ENCODE results near the gene PLEKHM3. TPM values are rescaled to one million over a fixed set of nuclear protein-coding genes. Genes with fewer than 3 reads are reported as not detected.

The PLEKHM3 gene
- total and polyA plus RNA-seq, 2 of the 13 experiments (the other 11 are each of a cell fraction or from before 2014, with no cell fraction given), result 4.5 to 4.7 TPM

GRCh38 chr2:207819839-207820784 lies 205.2 kb downstream of the PLEKHM3 start (continued):
- TF ChIP-seq ZNF512 (CRISPR knock-in tag; IDR thresholded peaks at IDR 0.05) (no peak), CCDC6 (CRISPR knock-in tag; IDR thresholded peaks at IDR 0.05) (no peak; the same call in 1 of the 2 replicates), SRSF4 (IDR thresholded peaks at IDR 0.05; ENCODE audit: low read depth, low read length, poor library complexity, severe bottlenecking) (no peak), MBD4 (IDR thresholded peaks at IDR 0.05; ENCODE audit: borderline replicate concordance, low read length) (no peak; the same call in 1 of the 2 replicates), MED13 (CRISPR knock-in tag; IDR thresholded peaks at IDR 0.05) (no peak), ZFYVE20 (CRISPR knock-in tag; IDR thresholded peaks at IDR 0.05; ENCODE audit: borderline replicate concordance, low read depth) (no peak), MAFF (IDR thresholded peaks at IDR 0.05; ENCODE audit: low read depth, low read length) (0 out of 2 replicates have a peak, but pooled peaks have one; percentile 11), ATF5 (CRISPR knock-in tag; IDR thresholded peaks at IDR 0.05; ENCODE audit: low read depth) (no peak), POLR2AphosphoS2 (IDR thresholded peaks at IDR 0.05; ENCODE audit: low read depth, low read length) (no peak), PRDM10 (CRISPR knock-in tag; IDR thresholded peaks at IDR 0.05; ENCODE audit: low read depth) (0 out of 2 replicates have a peak, but pooled peaks have one; percentile 49), THAP9 (CRISPR knock-in tag; IDR thresholded peaks at IDR 0.05; ENCODE audit: borderline replicate concordance) (no peak), SALL1 (CRISPR knock-in tag; IDR thresholded peaks at IDR 0.05) (peak; percentile 99), ZNF275 (CRISPR knock-in tag; IDR thresholded peaks at IDR 0.05; ENCODE audit: borderline replicate concordance) (peak; percentile 69), STAG1 (CRISPR knock-in tag; IDR thresholded peaks at IDR 0.05) (peak; percentile 48)

Measured in HepG2 (cell line).